T-helper 2 cell (primary cell): Measurements from ENCODE around the gene CSGALNACT2.

Source experiments
- DNase-seq, 5 experiments: peaks; one replicate each; pipeline versions ENCODE4 v3.0.0 to v3.0.0-alpha.2; 2012 to 2022

Gene CSGALNACT2

GRCh38 chr10:43190289-43190688 lies 52.0 kb downstream of the CSGALNACT2 start:
- DNase-seq = no peak

DNA sequence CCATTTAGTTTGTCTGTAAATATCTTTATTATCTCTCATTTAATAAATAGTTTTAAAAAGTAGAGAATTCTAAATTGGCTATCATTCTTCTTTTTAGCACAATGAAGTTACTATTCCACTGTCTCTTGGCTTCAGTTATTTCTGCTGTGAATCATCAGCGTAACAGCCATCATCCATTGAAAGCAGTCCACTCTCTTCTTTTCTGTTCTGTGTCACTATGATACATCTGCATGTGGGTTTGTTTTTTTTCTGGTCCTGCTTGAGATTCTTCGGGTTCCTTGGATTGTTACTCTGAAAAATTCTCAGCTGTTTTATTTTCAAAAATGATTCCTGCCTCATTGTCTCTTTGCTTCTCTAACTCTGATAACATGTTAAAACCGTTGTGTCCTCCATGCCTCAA lies 52.5 kb downstream of the CSGALNACT2 start:
- no peak for DNase-seq

- no peak for DNase-seq
Observed at GRCh38 chr10:43192884-43193283, 54.6 kb downstream of the CSGALNACT2 start.

DNA sequence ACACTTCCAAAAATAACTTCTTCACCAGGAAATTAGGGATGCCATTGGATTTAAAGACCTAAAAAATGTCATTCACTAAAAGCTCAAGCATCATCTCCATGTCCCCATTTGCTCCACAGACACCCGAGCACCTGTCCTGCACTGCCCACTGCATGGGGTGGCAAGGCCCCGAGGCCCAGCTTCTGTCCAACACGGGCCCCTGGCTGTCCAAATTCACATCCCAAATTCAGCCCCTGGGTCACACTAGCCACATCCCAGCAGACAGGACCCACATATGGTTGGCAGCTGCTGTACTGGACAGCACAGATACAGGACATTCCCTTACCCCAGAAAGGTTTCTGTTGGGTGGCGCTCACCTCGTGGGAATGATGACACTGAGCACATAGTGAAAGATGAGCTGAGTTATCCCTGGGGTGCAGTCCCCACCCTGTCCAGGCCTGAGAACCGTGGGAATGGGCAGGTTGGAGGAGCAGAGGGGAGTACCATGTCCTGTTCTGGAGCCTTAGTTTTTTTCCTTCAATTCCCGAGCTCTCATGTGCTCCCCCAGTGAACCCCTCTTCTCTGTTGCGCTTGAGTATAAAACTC lies 55.3 kb downstream of the CSGALNACT2 start:
- no peak for DNase-seq

DNA sequence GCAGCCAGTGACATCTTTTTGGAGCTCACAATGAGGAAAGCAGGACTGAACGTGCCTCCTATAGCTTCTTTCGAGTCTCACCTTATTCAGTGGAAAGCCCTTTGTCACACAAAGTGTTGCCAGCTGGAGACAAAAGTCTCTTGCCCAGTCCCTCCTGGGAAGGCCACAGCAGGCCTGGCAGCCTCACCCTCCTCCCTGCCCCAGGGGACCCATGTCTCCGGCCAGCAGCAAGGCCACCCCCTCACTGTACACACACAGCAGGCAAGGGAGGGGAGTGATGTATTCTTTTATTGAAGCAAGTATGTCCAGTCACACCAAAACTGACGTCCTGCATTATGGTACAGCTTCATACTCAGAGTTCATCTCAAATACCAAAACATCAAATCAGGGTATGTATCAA lies 56.0 kb downstream of the CSGALNACT2 start:
- no peak for DNase-seq

- DNase-seq = no peak
Observed at GRCh38 chr10:43194859-43195258, 56.6 kb downstream of the CSGALNACT2 start.

DNA sequence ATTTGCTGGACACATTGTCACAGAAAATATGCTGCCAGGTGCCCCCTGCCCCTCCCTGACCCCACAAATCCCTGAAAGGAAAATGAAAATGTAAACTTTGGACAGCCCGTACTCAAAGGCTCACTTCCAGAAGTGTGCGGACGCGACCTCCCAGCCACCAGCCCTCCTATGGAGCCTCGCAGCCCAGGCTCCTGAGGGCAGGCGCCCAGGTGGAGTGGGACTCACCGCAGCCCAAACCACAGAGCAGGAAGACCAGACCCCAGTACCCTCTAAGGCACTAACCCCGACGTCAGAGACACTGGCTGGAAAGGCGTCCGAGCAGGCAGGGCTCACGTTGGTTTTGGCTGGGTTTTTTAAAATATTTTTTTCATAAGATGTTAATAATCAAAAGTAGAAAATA lies 57.3 kb downstream of the CSGALNACT2 start:
- DNase-seq = no peak

GRCh38 chr10:43196131-43196980 lies 58.1 kb downstream of the CSGALNACT2 start:
- DNase-seq = peak in 1 of 5 experiments; percentile 7

DNA sequence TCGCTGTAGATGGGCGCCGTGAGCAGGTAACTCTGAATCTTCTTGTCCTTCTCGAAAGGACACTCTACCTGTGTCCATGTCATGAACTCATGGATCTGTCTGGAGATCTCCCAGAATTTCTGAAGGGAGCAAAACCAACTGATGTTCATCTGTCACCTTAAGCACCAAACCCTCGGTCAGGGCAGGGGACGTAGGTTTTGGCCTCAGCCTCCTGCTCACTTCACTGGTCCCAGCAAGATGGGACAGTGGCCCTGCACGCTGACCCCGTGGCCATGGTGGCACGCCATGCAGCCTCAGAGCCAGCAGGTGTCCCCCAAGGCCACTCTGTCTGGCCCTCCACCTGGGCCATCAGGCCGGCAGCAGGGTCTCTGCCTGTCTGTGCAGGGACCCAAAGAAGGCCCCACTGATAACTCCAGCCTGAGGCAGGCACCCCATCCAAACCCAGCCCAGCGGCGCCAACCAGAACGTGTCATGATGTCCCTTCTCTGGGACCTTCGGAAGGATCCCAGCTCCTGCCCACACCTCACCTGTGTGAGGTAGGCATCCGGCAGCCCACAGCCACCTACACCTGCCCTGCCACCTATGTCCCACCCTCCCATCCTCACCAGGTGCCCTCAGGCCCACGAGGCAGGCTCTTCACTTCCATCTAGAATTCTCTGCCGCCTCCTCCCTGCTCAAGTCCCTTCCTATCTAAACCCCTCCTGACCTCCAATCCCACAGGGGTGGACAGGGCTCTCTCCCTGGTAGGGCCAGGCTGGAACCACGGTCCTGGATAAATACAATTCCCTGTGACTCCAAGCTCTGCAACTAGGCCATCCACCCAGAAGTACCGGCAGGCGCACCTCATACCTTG lies 59.0 kb downstream of the CSGALNACT2 start:
- DNase-seq = no peak

GRCh38 chr10:43197834-43198681 lies 59.8 kb downstream of the CSGALNACT2 start:
- peak in 1 of 5 experiments; percentile 36 for DNase-seq

DNA sequence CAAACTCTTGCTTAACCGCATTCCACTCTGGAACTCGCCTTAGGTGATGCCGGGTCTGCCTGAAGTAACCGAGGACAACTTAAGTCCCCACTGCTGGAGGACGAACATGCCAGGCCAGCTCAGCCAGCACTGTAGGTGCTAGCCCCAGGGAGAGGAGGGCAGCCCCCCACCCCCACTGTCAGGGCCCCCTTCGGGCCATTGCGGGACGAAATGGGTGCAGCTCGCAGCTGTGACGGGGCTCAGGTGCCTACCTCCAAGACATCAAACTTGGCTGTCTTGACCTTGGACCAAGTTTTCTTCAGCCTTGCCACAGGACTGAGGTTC lies 60.4 kb downstream of the CSGALNACT2 start:
- peak in 1 of 5 experiments; percentile 4 for DNase-seq

DNA sequence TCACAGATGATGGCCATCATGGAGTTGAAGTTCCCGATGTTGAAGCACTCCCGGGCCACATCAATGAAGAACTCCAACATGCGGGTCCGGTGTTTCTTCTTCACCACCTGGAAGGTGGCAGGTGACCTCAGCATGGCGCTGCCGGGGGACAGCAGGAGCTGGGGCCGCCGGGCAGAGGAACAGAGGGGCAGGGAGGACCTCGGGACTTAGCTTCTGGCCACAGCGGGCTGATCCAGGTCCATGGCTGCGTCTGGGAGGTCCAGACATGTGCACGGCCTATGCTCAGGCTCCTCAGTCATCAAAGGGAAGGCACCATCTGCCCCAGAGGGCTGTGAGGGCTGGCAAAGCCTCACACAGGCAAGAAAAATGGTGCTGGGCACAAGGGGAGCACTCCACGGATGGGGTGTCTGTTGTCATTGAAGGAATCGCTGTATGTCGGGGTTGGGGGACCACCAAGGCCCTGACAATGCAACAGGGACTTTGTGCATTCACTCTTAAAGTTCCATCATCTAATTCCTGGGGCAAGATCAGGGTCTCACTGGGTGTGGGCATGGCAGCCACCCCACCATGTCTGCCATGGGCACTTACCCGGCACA lies 60.9 kb downstream of the CSGALNACT2 start:
- DNase-seq = no peak

GRCh38 chr10:43199684-43200537 lies 61.7 kb downstream of the CSGALNACT2 start:
- no peak for DNase-seq

GRCh38 chr10:43200538-43201390 lies 62.5 kb downstream of the CSGALNACT2 start:
- DNase-seq = peak in 1 of 5 experiments; percentile 3

- DNase-seq = peak in 1 of 5 experiments; percentile 7
Observed at GRCh38 chr10:43201545-43202131, 63.4 kb downstream of the CSGALNACT2 start.

DNA sequence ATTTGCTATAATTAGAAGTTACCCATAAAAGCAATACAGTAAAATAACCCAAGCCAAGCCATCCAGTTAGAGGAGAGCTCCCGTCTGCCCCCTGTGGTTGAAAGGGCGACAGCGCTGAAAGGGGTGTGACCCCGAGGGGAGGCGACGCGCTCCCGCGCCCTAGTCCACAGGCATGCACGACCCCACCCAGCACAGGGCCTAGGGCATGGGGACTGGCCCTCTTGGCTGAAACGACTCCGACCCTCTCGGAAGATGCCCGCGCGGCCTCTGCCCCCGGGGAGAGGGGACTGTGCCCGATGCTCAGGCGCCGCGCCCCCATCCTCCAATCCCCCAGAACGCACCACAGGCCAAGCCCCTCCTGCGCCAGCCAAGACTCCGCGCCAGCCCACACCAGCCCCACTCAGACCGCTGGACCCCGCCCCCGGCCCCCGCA lies 64.0 kb downstream of the CSGALNACT2 start:
- DNase-seq = peak; percentile 11 to 69 (median 37)

- peak in 4 of 5 experiments; percentile 7 to 40 (median 24) for DNase-seq
Observed at GRCh38 chr10:43202657-43203447, 64.6 kb downstream of the CSGALNACT2 start.

- DNase-seq = peak in 1 of 5 experiments; percentile 10
Observed at GRCh38 chr10:43203448-43204041, 65.3 kb downstream of the CSGALNACT2 start.
